ENCODE results near the gene RFT1.
"Not testable (repeated sequence)": the region's sequence is repeated elsewhere in the genome, so short reads cannot be mapped to it uniquely, and the experiment has no call there.

Gene RFT1

DNA sequence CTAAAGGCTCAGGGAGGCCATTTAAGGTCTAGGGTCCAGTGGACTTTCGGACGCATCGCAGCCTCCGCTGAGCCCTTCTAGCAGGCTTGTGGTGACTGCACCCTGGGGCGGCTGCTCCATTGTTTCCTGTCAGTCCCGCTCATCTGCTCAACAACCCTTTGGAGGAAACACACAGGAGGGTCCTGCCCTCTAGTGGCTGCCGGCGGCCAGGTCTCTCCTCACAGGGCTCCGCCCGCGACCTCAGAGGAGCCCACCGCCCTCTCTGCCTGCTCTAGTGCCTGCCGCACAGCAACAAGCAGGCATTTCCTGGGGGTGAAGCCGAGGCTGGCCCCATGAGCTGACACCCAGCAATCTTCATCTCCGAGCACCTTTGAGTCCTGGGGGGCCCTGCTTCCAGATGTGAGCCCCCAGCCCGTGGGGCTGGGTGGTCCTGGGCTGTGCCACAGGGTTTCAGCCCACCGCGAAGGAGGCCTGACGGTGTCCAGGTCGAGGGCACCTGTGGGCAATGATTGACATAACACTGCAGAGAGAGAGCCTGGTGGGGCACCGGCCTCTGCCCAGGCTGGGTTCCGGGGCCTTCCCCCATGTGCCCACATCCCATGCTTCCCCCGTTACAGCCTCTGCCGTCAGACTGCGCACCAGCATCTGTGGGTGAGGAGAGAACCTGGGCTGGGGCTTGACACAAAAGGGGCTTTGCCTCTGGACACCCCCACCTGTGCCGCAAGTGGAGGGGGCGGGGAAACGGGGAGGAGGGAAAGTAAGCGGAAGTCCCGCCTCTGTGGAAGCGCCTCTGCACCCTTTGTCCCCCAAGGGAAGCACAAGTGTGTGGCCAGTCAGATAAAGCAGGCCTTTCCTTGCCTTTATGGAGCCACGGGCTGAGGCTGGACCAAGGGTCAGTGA lies 57.3 kb downstream of the RFT1 start:
- Histone ChIP-seq H3K9me3 (no peaks in the 10 kb centered on the region), H4K20me1 (no peaks in the 10 kb centered on the region), H3K27me3 (no peaks in the 10 kb centered on the region), H3K4me1 (peaks cover 56% of the 10 kb centered on the region), H3K9ac (peak overlapping the region; percentile 79), H3K4me3 (peak overlapping the region; percentile 71), H3K27ac (peak overlapping the region; percentile 85), H3K36me3 (no peaks in the 10 kb centered on the region), H3K4me2 (peak overlapping the region; percentile 100)
- TF ChIP-seq Cebpa-rat (IDR thresholded peaks at IDR 0.05), result no peak

DNA sequence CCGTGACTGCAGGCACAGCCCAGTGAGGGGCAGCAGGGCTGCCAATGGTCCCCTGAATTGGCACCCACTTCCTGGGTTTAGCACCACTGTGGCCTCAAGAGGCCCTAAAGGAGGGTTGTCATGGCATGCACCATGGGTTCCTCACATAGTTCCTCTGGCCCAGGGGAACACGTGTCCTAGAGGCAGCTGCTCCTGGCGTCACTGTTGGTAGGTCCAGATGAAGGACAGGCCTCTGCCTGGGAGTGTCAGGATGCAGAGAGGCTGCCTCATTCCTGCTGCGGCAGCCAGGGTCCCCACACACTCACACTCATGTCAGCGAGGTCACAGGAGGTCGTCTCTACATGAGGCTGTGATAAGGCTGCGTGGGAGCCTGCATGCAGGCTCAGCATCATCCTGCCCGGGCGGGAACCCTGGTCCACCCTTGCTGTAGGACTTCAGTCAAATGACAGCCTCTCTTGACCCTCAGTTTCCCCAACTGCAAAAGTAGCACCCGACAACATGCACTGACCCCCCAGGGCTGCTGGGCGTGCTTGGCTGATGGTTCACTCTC lies 58.3 kb downstream of the RFT1 start:
- peak overlapping the region; percentile 100 for H3K4me2 ChIP-seq
- peak overlapping the region; percentile 79; the same call in 1 of the 2 replicates for H3K9ac ChIP-seq
- no peak for TF ChIP-seq Cebpa-rat (IDR thresholded peaks at IDR 0.05)
- H3K4me1 ChIP-seq, result peaks cover 66% of the 10 kb centered on the region
- no peaks in the 10 kb centered on the region for H3K9me3 ChIP-seq
- no peaks in the 10 kb centered on the region for H4K20me1 ChIP-seq
- 0 out of 2 replicates have a peak overlapping the region, but pooled peaks have one; percentile 85 for H3K27ac ChIP-seq
- no peaks in the 10 kb centered on the region for H3K27me3 ChIP-seq
- no peaks in the 10 kb centered on the region for H3K36me3 ChIP-seq
- H3K4me3 ChIP-seq, result peak overlapping the region; percentile 71; the same call in 1 of the 2 replicates

DNA sequence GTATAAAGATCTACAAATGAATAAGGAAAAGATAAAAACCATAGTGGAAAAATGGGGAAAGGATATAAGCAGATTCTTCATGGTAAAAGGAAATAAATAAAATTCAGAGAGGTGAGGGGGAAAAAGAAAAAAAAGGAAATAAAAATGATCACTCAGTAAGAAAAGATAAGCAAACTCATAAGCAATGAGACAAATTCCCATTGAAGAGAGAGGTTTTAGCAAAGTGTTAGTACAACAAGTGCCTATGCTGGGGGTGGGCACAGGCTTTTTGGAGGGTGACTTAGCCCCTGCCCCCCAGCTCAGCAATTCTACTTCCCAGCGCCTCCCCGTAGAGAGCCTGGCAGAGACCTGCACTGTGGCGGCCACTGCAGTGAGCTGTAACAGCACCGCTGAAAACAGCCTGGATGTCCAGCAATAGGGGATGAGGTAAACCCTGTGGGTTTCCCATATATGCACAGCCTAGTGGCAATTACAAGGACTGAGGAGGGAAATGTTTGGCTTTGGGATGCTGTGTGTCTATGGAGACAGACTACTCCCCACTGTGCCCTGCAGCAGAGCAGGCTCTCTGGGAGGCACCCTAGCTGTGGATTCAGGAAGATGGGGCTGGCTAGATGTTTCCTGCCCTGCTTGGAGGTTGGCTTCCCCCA lies 60.7 kb downstream of the RFT1 start:
- H3K4me1 ChIP-seq, result peaks cover 67% of the 10 kb centered on the region
- H3K9ac ChIP-seq, result no peak overlapping the region
- H3K9me3 ChIP-seq, result no peaks in the 10 kb centered on the region
- H3K4me3 ChIP-seq, result no peak overlapping the region
- TF ChIP-seq Cebpa-rat (IDR thresholded peaks at IDR 0.05), result no peak
- peak overlapping the region; percentile 5; the same call in 1 of the 2 replicates for H3K4me2 ChIP-seq
- H4K20me1 ChIP-seq, result no peaks in the 10 kb centered on the region
- no peaks in the 10 kb centered on the region for H3K27me3 ChIP-seq
- no peaks in the 10 kb centered on the region for H3K36me3 ChIP-seq
- H3K27ac ChIP-seq, result no peak overlapping the region

DNA sequence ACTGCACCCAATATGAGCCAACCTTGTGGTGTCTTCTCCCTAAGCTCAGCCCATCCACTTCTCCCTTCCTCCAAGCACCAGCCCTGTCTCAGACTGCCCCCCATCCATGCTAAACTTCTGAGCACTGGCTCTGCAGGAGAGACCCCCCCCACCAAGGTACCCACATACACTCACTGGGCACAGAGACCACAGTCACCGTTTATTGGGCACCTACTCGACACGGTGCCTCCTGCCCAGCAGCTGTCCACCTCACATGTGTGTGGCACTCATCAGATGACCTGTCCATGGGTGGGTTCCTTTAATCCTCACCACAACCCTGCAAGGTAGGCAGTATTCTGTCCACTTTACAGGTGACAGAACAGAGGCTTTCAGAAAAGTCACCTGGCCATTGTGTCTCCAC lies 62.1 kb downstream of the RFT1 start:
- Histone ChIP-seq H3K9me3 (no peaks in the 10 kb centered on the region), H3K4me1 (peaks cover 53% of the 10 kb centered on the region), H3K9ac (no peak overlapping the region), H4K20me1 (no peaks in the 10 kb centered on the region), H3K4me2 (peak overlapping the region; percentile 49), H3K4me3 (no peak overlapping the region), H3K27me3 (no peaks in the 10 kb centered on the region), H3K27ac (no peak overlapping the region), H3K36me3 (no peaks in the 10 kb centered on the region)
- TF ChIP-seq Cebpa-rat (IDR thresholded peaks at IDR 0.05), result no peak

DNA sequence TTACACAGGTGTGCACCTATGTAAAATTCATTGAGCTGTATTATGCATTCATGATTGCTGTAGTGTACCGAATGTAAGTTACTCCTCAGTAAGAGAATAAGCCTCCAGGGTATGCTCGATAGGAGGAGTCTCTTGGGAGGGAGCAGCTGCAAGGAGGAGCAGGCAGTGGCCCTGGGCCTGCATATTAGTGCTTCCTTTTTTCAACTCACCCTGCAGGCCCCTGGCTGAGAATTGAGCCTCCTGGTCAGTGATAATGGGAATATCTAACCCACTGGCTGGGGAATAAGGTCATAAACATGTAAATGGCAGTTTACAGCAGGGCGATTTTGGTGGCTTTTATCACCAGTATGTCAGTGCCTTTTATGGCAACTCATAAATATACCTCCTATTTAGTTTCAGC lies 62.7 kb downstream of the RFT1 start:
- Histone ChIP-seq H3K9ac (no peak overlapping the region), H3K4me3 (no peak overlapping the region), H3K27me3 (no peaks in the 10 kb centered on the region), H3K36me3 (no peaks in the 10 kb centered on the region), H3K4me2 (peak overlapping the region; percentile 49), H3K27ac (no peak overlapping the region), H3K4me1 (peaks cover 47% of the 10 kb centered on the region), H4K20me1 (no peaks in the 10 kb centered on the region), H3K9me3 (no peaks in the 10 kb centered on the region)
- TF ChIP-seq Cebpa-rat (IDR thresholded peaks at IDR 0.05), result no peak

DNA sequence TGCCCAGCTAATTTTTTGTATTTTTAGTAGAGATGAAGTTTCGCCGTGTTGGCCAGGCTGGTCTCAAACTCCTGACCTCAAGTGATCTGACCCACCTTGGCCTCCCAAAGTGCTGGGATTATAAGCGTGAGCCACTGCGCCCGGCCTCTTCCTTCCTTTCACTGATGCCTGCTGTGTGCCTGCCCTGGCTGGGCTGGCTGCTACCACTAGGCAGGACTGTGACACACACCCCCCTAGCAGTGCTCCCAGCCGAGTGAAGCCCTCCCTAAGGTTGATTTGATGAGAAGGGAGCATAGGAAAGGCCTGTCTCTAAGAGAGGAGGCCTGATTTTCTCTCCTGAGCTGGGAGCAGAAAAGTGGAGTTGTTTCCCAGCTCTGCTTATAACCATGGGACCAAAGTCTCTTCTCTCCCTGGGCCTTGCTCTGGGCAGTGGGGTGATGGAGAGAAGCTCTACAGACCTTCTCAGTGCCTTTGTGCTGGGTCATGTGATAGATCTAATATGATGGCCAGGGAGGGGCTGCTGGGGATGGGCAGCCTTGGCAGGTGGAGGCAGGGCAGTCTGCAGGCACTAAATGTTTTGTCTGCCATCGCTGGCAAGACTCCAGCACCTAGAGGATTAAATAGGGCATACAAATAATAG lies 64.3 kb downstream of the RFT1 start:
- Histone ChIP-seq H3K9ac (no peak overlapping the region), H3K4me2 (no peak overlapping the region), H4K20me1 (no peaks in the 10 kb centered on the region), H3K4me1 (peaks cover 32% of the 10 kb centered on the region), H3K9me3 (no peaks in the 10 kb centered on the region), H3K27me3 (no peaks in the 10 kb centered on the region), H3K27ac (no peak overlapping the region), H3K36me3 (no peaks in the 10 kb centered on the region), H3K4me3 (no peak overlapping the region)
- no peak for TF ChIP-seq Cebpa-rat (IDR thresholded peaks at IDR 0.05)

DNA sequence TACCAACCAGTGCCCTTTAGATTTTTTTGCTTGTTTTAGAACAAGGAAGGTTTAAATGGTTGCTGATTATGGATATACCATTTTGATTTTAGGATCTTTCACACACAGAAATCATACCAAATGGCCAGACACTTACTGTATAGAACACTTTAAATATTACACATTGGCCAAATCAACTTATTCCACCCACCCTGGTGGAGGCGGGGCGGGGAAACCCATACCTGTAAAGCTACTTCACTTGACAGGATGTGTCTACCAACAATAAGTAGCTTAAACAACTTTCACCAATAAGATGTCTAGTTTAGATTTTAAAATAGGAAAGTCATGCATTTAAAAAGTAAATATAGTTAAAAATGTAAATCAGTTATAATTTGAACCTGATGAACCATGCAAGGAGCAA lies 67.3 kb downstream of the RFT1 start:
- Histone ChIP-seq H3K36me3 (no peaks in the 10 kb centered on the region), H3K9me3 (no peaks in the 10 kb centered on the region), H3K4me1 (peaks cover 12% of the 10 kb centered on the region), H3K27me3 (no peaks in the 10 kb centered on the region), H4K20me1 (no peaks in the 10 kb centered on the region), H3K4me3 (no peak overlapping the region), H3K9ac (no peak overlapping the region), H3K4me2 (no peak overlapping the region), H3K27ac (no peak overlapping the region)
- TF ChIP-seq Cebpa-rat (IDR thresholded peaks at IDR 0.05), result no peak

DNA sequence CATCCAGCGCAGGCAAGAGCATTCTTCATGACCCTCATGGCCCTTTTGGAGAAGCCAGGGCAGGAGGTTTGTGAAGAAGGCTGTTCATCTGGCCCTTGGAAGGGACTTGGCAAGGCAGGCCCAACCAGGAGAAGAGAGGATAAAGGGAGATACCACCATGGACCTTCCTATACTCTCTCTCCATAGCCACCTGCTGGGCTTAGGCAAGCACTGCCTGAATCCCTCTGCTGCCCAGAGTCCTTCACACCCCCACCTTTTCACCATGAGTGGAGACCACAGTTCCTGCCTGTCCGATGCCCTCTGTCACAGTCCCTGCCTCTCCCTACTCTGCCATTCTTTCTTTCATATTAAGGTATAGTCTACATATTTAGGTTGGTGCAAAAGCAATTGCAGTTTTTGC lies 73.8 kb downstream of the RFT1 start:
- no peaks in the 10 kb centered on the region for H3K36me3 ChIP-seq

DNA sequence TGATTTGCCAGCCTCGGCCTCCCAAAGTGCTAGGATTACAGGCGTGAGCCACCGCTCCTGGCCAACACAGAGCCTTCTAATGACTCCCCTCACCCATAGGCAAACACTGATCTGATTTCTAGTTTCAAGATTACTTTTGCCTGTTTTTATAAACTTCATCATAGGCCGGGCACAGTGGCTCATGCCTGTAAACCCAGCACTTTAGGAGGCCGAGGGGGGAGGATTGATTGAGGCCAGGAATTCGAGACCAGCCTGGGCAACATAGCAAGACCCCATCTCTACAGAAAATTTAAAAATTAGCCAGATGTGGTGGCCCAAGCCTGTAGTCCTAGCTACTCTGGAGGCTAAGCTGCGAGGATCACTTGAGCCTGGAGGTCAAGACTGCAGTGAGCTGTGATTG lies 76.0 kb downstream of the RFT1 start:
- not testable (repeated sequence) for H4K20me1 ChIP-seq, H3K36me3 ChIP-seq, H3K4me2 ChIP-seq

More for the DNA sequence above, 73.8 kb downstream of the RFT1 start:
- Histone ChIP-seq H3K4me3 (no peak overlapping the region), H3K9me3 (no peaks in the 10 kb centered on the region), H3K27ac (no peak overlapping the region), H3K4me2 (no peak overlapping the region), H4K20me1 (no peaks in the 10 kb centered on the region), H3K9ac (no peak overlapping the region), H3K27me3 (no peaks in the 10 kb centered on the region), H3K4me1 (no peaks in the 10 kb centered on the region)
- TF ChIP-seq Cebpa-rat (IDR thresholded peaks at IDR 0.05), result no peak

More for the DNA sequence above, 76.0 kb downstream of the RFT1 start:
- H3K4me1 ChIP-seq, H3K27ac ChIP-seq, H3K4me3 ChIP-seq, H3K9me3 ChIP-seq, H3K27me3 ChIP-seq, H3K9ac ChIP-seq: not testable (repeated sequence)
